Mucosa of rectum (tissue), 2 donors: ENCODE data around the gene SAMD9L.
A peak's percentile ranks its signal among the peaks of the same experiment; 100 is the strongest.

Experiments
- H3K27ac ChIP-seq, 2 donors: one replicate each; pipeline ENCODE4 v1.7.0; 2013; ENCODE audit warnings: inconsistent platforms in 2 of 2, low read depth in 2 of 2, low read length in 2 of 2
- H3K27me3 ChIP-seq, 2 donors: one replicate each; pipeline ENCODE4 v1.7.0; 2013; ENCODE audit warnings: low read length in 2 of 2; ENCODE audit not compliant: control insufficient read depth in 2 of 2, insufficient read depth in 2 of 2
- H3K36me3 ChIP-seq, 2 donors: one replicate each; pipeline ENCODE4 v1.7.0; 2013; ENCODE audit warnings: low read length in 2 of 2; ENCODE audit not compliant: control insufficient read depth in 2 of 2, insufficient read depth in 2 of 2
- H3K4me1 ChIP-seq, 2 donors: one replicate each; pipeline ENCODE4 v1.7.0; 2013; ENCODE audit warnings: low read length in 2 of 2, mild to moderate bottlenecking in 1 of 2; ENCODE audit not compliant: control insufficient read depth in 2 of 2, insufficient read depth in 2 of 2
- H3K4me3 ChIP-seq, 2 donors: one replicate each; pipeline ENCODE4 v1.7.0; 2013; ENCODE audit warnings: low read length in 2 of 2
- H3K9ac ChIP-seq, 2 donors: one replicate each; pipeline ENCODE4 v1.7.0; 2013; ENCODE audit warnings: low read length in 2 of 2, low read depth in 1 of 2, mild to moderate bottlenecking in 1 of 2
- H3K9me3 ChIP-seq, 2 donors: one replicate each; pipeline ENCODE4 v1.7.0; 2013; ENCODE audit warnings: low read length in 2 of 2; ENCODE audit not compliant: control insufficient read depth in 2 of 2
- donor health status: healthy.
- donor health status: Normal muscosa, but diverticular disease.

Gene SAMD9L

DNA sequence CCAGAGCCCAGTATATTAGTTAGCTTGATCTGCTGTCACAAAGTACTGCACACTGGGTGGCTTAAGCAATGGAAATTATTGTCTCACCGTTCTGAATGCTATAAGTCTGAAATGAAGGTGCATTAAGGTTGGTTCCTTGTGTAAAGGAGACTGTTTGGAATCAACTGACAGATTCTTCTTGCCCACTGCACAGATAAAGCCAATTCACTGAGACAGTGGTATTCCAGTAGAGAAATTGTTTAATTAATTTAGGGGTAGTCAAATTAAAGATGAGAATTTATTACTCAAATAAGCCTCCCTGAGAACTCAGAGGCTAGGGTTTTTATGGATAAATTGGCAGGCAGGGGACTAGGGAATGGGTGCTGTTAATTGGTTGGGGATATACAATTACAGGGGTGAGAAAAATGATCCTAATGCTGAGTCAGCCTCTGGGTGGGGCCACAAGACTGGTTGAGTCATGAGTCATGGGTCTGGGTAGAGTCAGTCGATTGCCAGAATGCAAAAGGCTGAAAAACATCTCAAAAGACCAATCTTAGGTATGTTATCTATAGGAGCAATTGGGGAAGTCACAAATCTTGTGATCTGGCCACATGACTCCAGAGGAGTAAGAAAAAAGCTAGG lies 23.5 kb upstream of the SAMD9L start:
- no peaks in the 10 kb centered on the region for H3K27me3 ChIP-seq
- no peaks in the 10 kb centered on the region for H3K4me1 ChIP-seq
- H3K36me3 ChIP-seq: no peaks in the 10 kb centered on the region
- H3K4me3 ChIP-seq: no peak overlapping the region
- no peak overlapping the region for H3K9ac ChIP-seq
- H3K9me3 ChIP-seq: peaks cover 5% of the 10 kb centered on the region in 2 donors
- H3K27ac ChIP-seq: no peak overlapping the region

DNA sequence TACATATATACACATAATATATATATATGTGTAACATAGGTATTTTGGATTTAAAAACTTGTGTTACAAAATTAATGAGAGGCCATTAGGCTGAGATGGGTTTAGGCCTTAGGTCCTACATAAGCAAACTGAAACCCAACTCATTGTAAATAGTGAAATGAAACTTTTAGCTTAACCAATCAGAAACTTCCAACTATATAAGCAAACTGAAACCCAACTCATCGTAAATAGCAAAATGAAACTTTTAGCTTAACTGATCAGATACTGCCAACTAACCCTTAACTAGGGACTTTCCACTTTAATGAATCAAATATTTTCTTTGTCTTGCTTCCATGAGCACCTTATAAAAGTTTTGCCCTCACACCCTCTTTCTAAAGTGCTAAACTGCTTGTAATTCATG lies 17.3 kb upstream of the SAMD9L start:
- Histone ChIP-seq H3K27me3 (no peaks in the 10 kb centered on the region), H3K9me3 (no peaks in the 10 kb centered on the region), H3K36me3 (no peaks in the 10 kb centered on the region), H3K4me1 (no peaks in the 10 kb centered on the region), H3K4me3 (peak overlapping the region in 1 of 2 donors; percentile 9), H3K27ac (no peak overlapping the region), H3K9ac (no peak overlapping the region)

DNA sequence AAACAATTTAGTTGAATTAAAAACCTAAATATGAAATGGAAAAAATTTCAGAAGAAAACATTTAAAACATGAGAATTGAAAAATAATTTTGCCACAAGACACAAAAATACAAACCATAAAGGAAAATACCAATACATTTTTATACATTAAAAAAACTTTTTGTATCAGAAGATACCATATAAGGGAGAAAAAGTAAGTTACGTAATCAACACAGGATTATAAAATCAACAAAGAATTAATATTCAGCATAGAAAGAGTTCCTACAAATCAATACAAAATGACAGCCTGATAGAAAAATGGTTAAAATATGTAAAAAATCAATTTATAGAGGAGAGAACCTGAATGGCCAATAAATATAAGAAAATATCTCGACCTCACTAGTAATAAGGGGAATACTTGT lies 16.6 kb upstream of the SAMD9L start:
- H3K4me1 ChIP-seq: no peaks in the 10 kb centered on the region
- no peak overlapping the region for H3K4me3 ChIP-seq
- H3K9ac ChIP-seq: no peak overlapping the region
- no peak overlapping the region for H3K27ac ChIP-seq
- H3K36me3 ChIP-seq: no peaks in the 10 kb centered on the region
- H3K9me3 ChIP-seq: no peaks in the 10 kb centered on the region
- H3K27me3 ChIP-seq: no peaks in the 10 kb centered on the region

DNA sequence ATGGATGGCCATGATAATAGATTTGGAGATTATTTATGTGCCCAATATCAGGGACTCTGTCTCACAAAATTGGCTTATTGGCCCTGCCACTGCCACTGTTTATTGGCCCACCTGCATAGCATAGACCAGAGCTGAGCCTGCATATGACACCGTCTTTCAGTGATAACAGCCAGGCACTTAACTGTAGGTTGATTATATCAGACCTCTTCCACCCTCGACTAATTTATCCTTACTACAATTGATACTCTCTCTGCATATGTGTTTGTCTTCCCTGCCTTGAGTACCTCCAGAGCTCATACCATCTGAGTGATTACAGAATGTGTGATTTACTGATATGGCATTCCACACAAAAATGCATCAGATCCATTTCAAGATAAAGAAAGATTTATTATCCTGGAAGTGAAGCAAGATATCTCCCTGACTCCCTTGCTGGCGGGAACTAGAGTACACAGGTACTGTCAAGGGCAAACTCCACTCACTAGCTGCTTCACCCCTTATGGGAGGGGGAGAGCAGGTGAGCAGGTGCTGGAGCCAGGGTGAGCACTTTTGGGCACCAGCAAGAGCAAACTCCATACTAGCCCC lies 13.1 kb upstream of the SAMD9L start:
- Histone ChIP-seq H3K4me1 (no peaks in the 10 kb centered on the region), H3K9me3 (no peaks in the 10 kb centered on the region), H3K9ac (no peak overlapping the region), H3K36me3 (no peaks in the 10 kb centered on the region), H3K4me3 (no peak overlapping the region), H3K27me3 (no peaks in the 10 kb centered on the region), H3K27ac (no peak overlapping the region)

DNA sequence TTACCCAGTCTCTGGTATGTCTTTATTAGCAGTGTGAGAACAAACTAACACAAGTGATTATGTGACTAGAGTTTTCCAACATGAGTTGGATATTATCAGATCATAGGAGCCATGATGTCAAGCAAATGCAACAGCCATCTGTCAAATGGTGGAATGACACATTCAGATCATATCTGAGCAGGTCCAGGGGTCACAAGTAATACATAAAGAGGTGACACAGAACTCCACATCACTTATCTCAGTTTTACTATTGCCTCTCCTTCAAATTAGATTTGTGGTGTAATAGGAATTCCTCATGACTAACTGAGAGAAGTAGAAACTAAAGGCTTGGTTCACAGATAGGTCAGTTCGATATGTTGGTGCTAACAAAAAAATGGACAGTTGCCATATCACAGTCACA lies 12.2 kb upstream of the SAMD9L start:
- no peak overlapping the region for H3K9ac ChIP-seq
- no peak overlapping the region for H3K4me3 ChIP-seq
- no peaks in the 10 kb centered on the region for H3K27me3 ChIP-seq
- H3K4me1 ChIP-seq: no peaks in the 10 kb centered on the region
- no peak overlapping the region for H3K27ac ChIP-seq
- no peaks in the 10 kb centered on the region for H3K9me3 ChIP-seq
- H3K36me3 ChIP-seq: no peaks in the 10 kb centered on the region

DNA sequence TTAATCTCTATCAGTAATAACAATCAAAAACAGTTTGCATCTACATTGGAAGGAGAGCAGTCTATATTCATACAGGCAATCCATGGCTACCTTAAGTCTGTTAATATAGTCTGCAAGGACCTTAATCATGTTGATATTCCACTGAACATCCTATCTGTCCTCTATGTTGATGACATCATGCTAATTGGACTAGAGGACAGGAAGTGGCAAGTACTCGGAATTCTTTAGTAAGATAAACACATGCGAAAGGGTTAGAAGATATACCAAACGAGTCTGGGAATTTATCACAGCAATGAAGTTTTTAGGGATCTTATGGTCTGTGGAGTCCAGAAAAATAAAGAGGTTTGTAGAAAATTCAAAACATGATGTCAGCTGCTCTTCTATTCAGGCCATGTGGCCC lies 11.3 kb upstream of the SAMD9L start:
- Histone ChIP-seq H3K4me1 (no peaks in the 10 kb centered on the region), H3K27me3 (no peaks in the 10 kb centered on the region), H3K4me3 (no peak overlapping the region), H3K27ac (no peak overlapping the region), H3K9me3 (no peaks in the 10 kb centered on the region), H3K9ac (no peak overlapping the region), H3K36me3 (no peaks in the 10 kb centered on the region)

DNA sequence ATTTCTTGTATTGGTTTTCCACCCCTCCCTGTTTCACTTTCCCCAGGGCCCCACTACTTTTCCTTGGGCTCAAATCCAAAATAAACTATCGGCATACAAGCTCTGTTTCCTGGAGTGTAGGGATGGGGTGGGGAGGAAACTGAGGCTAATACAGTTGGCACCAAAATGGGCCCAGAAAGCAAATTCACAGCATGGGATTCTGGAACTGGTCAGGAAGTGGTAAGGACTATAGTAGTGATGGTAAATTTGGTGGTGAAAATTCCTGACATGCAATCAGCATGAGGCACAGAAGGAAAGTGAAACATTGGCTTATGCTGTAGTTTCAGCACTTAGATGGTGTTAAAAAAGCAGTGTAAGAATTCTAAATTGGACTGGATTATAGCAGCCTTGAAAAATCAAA lies 8.7 kb upstream of the SAMD9L start:
- H3K27ac ChIP-seq: no peak overlapping the region
- no peaks in the 10 kb centered on the region for H3K27me3 ChIP-seq
- H3K4me3 ChIP-seq: no peak overlapping the region
- H3K9ac ChIP-seq: no peak overlapping the region
- no peaks in the 10 kb centered on the region for H3K9me3 ChIP-seq
- no peaks in the 10 kb centered on the region for H3K36me3 ChIP-seq
- H3K4me1 ChIP-seq: no peaks in the 10 kb centered on the region

DNA sequence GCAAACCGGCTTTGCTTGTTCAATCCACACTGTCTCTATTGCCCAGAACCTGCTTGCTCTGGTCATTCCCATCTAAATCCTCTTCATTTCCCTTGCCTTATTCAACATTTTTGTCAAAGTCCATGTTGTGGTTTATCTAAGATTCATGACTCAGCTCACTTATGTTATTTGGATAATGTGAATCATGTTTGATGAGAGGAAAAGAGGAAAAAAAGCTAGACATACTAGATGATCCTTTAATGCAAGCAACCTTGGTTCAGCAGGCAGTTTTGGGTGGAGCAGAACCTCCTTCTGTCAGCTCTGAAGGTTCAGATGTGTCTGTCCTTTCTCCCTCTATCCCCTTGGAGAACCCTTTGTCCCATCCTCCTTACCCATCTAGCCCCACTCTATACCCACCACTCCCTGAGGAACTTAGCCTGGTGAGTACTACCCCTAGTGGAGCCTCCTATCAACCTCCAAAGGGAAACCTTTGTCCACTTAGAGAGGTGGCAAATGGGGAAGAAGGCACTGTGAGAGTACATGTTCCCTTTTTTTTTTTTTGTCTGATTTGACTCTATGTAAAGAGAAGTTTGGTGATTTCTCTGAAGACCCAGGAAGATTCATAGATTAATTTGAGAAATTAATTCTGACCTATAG lies 2.1 kb upstream of the SAMD9L start:
- Histone ChIP-seq H3K9ac (no peak overlapping the region), H3K4me3 (no peak overlapping the region), H3K4me1 (peaks cover 6 to 12% of the 10 kb centered on the region in 2 donors), H3K27ac (no peak overlapping the region), H3K36me3 (no peaks in the 10 kb centered on the region), H3K27me3 (no peaks in the 10 kb centered on the region), H3K9me3 (no peaks in the 10 kb centered on the region)

DNA sequence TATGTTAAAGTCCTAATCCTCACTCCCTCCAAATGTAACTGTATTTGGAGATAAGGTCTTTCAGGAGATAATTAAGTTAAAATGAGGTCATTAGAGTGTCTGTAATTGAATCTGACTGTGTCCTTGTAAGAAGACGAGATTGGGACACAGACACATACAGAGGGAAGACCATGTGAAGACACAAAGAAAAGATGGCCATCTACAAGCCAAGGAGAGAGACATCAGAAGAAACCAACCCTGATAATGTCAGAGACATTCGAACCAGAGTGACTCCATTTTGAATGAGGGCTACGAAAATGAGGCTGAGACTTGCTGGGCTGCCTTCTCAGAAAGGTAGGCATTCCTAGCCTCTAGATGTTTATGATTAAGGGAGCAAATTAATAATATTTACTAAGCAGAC lies 542 bp upstream of the SAMD9L start:
- Histone ChIP-seq H3K4me1 (peaks cover 6 to 12% of the 10 kb centered on the region in 2 donors), H3K4me3 (peak overlapping the region; percentile 71 to 89), H3K9ac (peak overlapping the region; percentile 53 to 74)

DNA sequence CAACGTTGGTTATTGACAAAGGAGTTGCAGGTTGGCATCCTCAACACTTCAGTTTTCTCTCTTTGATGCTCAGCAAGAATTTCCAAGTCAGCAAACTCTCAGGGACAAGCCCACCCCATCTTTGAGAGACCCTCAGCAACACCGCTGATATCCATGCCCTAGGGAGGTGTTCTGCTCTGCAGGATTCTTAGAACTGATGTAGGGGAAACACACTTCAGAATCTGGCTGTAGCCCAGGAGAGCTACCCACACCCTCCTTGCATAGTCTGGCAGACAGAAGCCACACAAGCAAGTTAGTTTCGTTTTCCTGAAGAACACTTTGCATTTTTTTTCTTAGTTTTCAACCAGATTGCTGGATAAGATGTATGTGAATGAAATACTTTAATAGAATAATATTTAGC lies 822 bp downstream of the SAMD9L start:
- Histone ChIP-seq H3K9ac (peak overlapping the region; percentile 53 to 74), H3K27me3 (no peaks in the 10 kb centered on the region), H3K4me1 (peaks cover 6 to 12% of the 10 kb centered on the region in 2 donors), H3K4me3 (peak overlapping the region; percentile 71 to 89), H3K27ac (peak overlapping the region in 1 of 2 donors; percentile 64), H3K9me3 (no peaks in the 10 kb centered on the region), H3K36me3 (peaks cover 14 to 26% of the 10 kb centered on the region in 2 donors)

More for the DNA sequence above, 542 bp upstream of the SAMD9L start:
- no peaks in the 10 kb centered on the region for H3K27me3 ChIP-seq
- peak overlapping the region; percentile 63 to 64 for H3K27ac ChIP-seq
- H3K9me3 ChIP-seq: no peaks in the 10 kb centered on the region
- H3K36me3 ChIP-seq: peaks cover 6 to 12% of the 10 kb centered on the region in 2 donors
